BLaER1 (cell line): ENCODE measurements around the gene GRK2.

Source experiments
- H3K27ac ChIP-seq: shearing (Covaris generic); formaldehyde crosslinking; 2 replicates; pipeline ENCODE4 v1.8.1; 2022
- H3K27me3 ChIP-seq: shearing (Covaris generic); formaldehyde crosslinking; 2 replicates; pipeline ENCODE4 v1.8.1; 2022
- H3K36me3 ChIP-seq: shearing (Covaris generic); formaldehyde crosslinking; 2 replicates; pipeline ENCODE4 v1.8.1; 2022
- H3K4me1 ChIP-seq: shearing (Covaris generic); formaldehyde crosslinking; 2 replicates; pipeline ENCODE4 v1.8.1; 2022
- H3K4me2 ChIP-seq: shearing (Covaris generic); formaldehyde crosslinking; 2 replicates; pipeline ENCODE4 v1.8.1; 2022
- H3K4me3 ChIP-seq: shearing (Covaris generic); formaldehyde crosslinking; 2 replicates; pipeline ENCODE4 v1.8.1; 2022
- H3K9ac ChIP-seq: shearing (Covaris generic); formaldehyde crosslinking; 2 replicates; pipeline ENCODE4 v1.8.1; 2022
- H3K9me3 ChIP-seq: shearing (Covaris generic); formaldehyde crosslinking; 2 replicates; pipeline ENCODE4 v1.8.1; 2022
- H4K20me1 ChIP-seq: shearing (Covaris generic); formaldehyde crosslinking; 2 replicates; pipeline ENCODE4 v1.8.1; 2022
- Cebpa-rat ChIP-seq: shearing (Covaris generic); IDR thresholded peaks from 2 replicates; pipeline ENCODE4 v1.8.1; 2022

GRK2 gene

GRCh38 chr11:67269401-67270255, 3.4 kb downstream of the GRK2 start:
- no peaks in the 10 kb centered on the region for H3K9me3 ChIP-seq
- TF ChIP-seq Cebpa-rat: no peak
- H3K4me1 ChIP-seq: peaks cover 76% of the 10 kb centered on the region
- H3K9ac ChIP-seq: peak overlapping the region; percentile 100
- peaks cover 67% of the 10 kb centered on the region for H3K36me3 ChIP-seq
- peaks cover 33% of the 10 kb centered on the region for H4K20me1 ChIP-seq
- H3K27me3 ChIP-seq: no peaks in the 10 kb centered on the region
- peak overlapping the region; percentile 99 for H3K4me2 ChIP-seq
- peak overlapping the region; percentile 100 for H3K27ac ChIP-seq
- H3K4me3 ChIP-seq: peak overlapping the region; percentile 99

DNA sequence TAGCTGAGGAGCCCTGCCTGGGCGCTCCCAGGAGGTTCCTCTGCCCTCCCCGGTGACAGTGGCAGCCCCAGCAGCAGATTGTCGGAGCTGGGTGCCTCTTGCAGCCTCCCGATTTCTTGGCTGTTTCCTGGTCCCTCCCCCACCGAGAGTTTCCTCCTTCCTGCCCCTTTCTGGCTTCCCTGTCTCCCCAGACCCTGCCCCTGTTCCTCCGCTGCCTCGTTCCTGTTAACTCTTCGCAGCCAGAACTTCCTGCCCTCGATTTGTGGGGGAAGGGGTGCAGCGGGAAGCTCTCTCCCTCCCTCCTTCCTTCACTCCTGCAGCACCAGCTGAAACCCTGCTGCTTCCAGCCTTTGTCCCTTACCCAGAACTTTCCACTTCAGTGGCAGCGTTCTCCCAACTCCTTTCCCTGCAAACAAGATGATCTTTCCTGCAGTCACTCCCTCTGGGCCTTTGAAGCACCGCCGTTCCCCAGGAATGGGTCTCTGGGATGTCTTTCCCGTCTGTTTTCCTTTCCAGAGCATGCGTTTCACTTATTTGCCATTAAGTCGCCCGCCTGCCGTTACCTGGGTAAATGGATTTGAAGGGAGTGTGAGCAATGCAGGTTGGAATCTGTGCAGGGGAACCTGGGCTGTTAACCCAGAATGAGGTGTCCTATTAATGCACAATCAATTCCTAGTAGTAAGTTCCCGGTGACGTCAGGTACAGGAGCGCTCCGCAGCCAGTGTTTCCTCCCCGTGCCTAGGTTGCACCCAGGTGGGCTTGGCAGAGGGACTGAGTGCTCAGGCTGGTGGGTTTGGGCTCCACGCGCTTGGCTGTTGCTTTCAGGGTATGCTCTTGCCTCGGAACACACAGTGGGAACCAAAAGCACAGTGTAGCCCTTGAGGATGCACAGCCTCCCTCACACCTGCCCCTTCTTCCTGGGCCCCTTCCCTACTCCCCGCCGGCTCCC, 4.3 kb downstream of the GRK2 start:
- peak overlapping the region; percentile 99 for H3K4me3 ChIP-seq
- peaks cover 33% of the 10 kb centered on the region for H4K20me1 ChIP-seq
- peak overlapping the region; percentile 99 for H3K4me2 ChIP-seq
- H3K9ac ChIP-seq: peak overlapping the region; percentile 100
- no peaks in the 10 kb centered on the region for H3K27me3 ChIP-seq
- H3K4me1 ChIP-seq: peaks cover 76% of the 10 kb centered on the region
- no peaks in the 10 kb centered on the region for H3K9me3 ChIP-seq
- H3K36me3 ChIP-seq: peaks cover 76% of the 10 kb centered on the region
- TF ChIP-seq Cebpa-rat: no peak
- peak overlapping the region; percentile 100 for H3K27ac ChIP-seq

- peak overlapping the region; percentile 99 for H3K4me3 ChIP-seq
- H3K4me2 ChIP-seq: peak overlapping the region; percentile 99
- no peaks in the 10 kb centered on the region for H3K27me3 ChIP-seq
- H3K9ac ChIP-seq: peak overlapping the region; percentile 100
- H3K27ac ChIP-seq: peak overlapping the region; percentile 100
- no peaks in the 10 kb centered on the region for H3K9me3 ChIP-seq
- peaks cover 83% of the 10 kb centered on the region for H3K36me3 ChIP-seq
- H4K20me1 ChIP-seq: peaks cover 33% of the 10 kb centered on the region
- no peak for TF ChIP-seq Cebpa-rat
- H3K4me1 ChIP-seq: peaks cover 77% of the 10 kb centered on the region
Measured at GRCh38 chr11:67271205-67271540, 4.9 kb downstream of the GRK2 start.

DNA sequence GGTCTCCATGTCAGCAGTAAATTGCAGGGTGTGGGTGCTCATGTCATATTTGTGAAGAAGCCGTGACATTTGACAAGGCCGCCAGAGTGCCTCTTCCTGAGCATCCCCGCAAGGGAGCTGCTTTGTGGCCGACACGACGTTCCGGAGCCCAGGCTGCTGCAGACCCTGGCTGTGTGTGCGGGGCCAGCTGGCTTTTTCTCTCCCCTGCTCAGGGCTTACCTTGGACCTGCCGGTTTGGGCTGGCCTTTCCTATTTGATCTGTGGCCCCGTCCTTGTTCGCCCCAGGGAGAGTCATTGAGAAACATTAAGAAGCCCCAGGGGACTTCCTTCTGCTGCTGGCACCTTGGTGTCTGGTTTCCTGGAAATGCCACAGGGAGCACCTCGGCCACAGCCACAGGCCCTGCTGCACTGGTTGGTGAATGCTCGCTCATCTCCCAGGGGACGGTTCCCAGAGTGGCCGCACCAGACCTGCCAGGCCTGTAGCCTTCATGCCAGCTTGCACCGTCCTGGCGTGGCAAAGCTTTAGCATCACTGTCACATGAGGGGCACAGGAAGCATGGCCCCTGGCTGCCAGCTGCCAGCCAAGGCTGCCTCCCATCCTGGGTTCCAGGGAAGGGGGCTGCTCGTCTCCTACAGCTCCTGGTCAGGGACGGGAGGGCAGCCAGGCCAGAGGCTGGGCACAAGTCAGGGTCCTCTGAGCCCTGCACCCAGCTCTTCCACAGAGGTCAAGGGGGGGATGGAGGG, 5.4 kb downstream of the GRK2 start:
- H3K36me3 ChIP-seq: peaks cover 84% of the 10 kb centered on the region
- H3K4me2 ChIP-seq: peak overlapping the region; percentile 99
- no peaks in the 10 kb centered on the region for H3K9me3 ChIP-seq
- H3K27ac ChIP-seq: peak overlapping the region; percentile 100
- H4K20me1 ChIP-seq: peaks cover 33% of the 10 kb centered on the region
- H3K9ac ChIP-seq: peak overlapping the region; percentile 100
- peaks cover 82% of the 10 kb centered on the region for H3K4me1 ChIP-seq
- H3K27me3 ChIP-seq: no peaks in the 10 kb centered on the region
- H3K4me3 ChIP-seq: peak overlapping the region; percentile 99
- TF ChIP-seq Cebpa-rat: peak; percentile 82; the same call in 1 of the 2 replicates

GRCh38 chr11:67272327-67273259, 6.3 kb downstream of the GRK2 start:
- H3K4me3 ChIP-seq: peak overlapping the region; percentile 99
- H3K4me1 ChIP-seq: peaks cover 88% of the 10 kb centered on the region
- H3K9me3 ChIP-seq: no peaks in the 10 kb centered on the region
- H3K4me2 ChIP-seq: peak overlapping the region; percentile 99
- peaks cover 33% of the 10 kb centered on the region for H4K20me1 ChIP-seq
- no peak for TF ChIP-seq Cebpa-rat
- no peaks in the 10 kb centered on the region for H3K27me3 ChIP-seq
- H3K36me3 ChIP-seq: peaks cover 75% of the 10 kb centered on the region
- H3K9ac ChIP-seq: peak overlapping the region; percentile 100
- H3K27ac ChIP-seq: peak overlapping the region; percentile 100

GRCh38 chr11:67273260-67273990, 7.2 kb downstream of the GRK2 start:
- H3K27ac ChIP-seq: peak overlapping the region; percentile 100
- peak overlapping the region; percentile 99 for H3K4me2 ChIP-seq
- peaks cover 33% of the 10 kb centered on the region for H4K20me1 ChIP-seq
- peaks cover 96% of the 10 kb centered on the region for H3K4me1 ChIP-seq
- no peaks in the 10 kb centered on the region for H3K27me3 ChIP-seq
- peak overlapping the region; percentile 99 for H3K4me3 ChIP-seq
- H3K9ac ChIP-seq: peak overlapping the region; percentile 100
- H3K36me3 ChIP-seq: peaks cover 77% of the 10 kb centered on the region
- no peak for TF ChIP-seq Cebpa-rat
- H3K9me3 ChIP-seq: no peaks in the 10 kb centered on the region

DNA sequence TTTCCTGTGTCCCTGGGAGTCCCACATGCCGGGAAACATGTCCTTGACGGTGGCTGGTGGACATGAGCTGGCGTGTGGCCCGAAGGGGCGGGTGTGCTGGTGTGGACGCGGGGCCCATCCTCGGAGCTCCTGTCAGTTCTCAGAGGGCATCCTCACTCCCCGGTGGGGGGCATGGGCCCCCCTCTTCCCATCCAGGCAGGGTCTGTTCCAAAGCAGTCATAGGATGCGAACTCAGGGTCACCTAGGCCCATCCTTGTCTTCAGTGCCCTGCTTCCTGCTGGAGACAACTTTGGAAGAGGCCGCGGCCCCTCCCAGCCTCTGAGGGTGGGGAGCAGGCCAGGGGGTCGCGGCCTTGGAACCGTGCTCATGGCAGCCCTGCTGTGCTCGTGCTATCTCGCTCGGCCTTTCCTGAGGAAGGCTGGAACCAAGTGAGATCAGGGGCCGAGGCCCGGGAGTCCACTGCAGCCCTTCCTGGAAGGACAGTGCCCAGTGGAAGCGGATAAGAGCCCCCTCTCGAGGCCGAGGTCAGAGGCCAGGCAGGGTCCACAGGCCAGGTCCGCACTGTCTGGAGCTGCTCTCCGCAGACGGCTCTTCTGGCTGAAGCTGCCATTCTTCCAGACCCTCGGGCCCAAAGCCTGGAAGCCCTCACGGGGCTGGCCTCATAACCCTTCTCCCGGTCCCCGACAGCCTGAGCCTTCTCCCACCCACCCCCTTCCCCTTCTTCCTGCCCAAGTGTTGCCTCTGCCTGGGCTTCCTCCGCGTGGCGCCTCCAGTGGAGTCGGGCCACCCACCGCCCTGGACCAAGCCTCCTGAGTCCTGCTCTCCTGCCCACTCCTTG, 8.7 kb downstream of the GRK2 start:
- Histone ChIP-seq H3K4me3 (peak overlapping the region; percentile 99), H3K27ac (peak overlapping the region; percentile 100), H3K4me1 (peaks cover 97% of the 10 kb centered on the region), H3K9ac (peak overlapping the region; percentile 100), H3K27me3 (no peaks in the 10 kb centered on the region), H3K36me3 (peaks cover 77% of the 10 kb centered on the region), H3K9me3 (no peaks in the 10 kb centered on the region), H4K20me1 (peaks cover 32% of the 10 kb centered on the region), H3K4me2 (peak overlapping the region; percentile 99)
- TF ChIP-seq Cebpa-rat: no peak
